ENCODE results near the gene ISY1.

ISY1 gene

GRCh38 chr3:129126726-129127280 is 34.1 kb downstream of the ISY1 start:
- TF ChIP-seq, protein P1, sequence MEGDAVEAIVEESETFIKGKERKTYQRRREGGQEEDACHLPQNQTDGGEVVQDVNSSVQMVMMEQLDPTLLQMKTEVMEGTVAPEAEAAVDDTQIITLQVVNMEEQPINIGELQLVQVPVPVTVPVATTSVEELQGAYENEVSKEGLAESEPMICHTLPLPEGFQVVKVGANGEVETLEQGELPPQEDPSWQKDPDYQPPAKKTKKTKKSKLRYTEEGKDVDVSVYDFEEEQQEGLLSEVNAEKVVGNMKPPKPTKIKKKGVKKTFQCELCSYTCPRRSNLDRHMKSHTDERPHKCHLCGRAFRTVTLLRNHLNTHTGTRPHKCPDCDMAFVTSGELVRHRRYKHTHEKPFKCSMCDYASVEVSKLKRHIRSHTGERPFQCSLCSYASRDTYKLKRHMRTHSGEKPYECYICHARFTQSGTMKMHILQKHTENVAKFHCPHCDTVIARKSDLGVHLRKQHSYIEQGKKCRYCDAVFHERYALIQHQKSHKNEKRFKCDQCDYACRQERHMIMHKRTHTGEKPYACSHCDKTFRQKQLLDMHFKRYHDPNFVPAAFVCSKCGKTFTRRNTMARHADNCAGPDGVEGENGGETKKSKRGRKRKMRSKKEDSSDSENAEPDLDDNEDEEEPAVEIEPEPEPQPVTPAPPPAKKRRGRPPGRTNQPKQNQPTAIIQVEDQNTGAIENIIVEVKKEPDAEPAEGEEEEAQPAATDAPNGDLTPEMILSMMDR (IDR thresholded peaks at IDR 0.05): no peak

- TF ChIP-seq, protein P1 (IDR thresholded peaks at IDR 0.05): no peak
These were observed 37.4 kb downstream of the ISY1 start for GRCh38 chr3:129123314-129124060.

- TF ChIP-seq, protein P1 (IDR thresholded peaks at IDR 0.05): no peak
These were observed 38.4 kb downstream of the ISY1 start for GRCh38 chr3:129122412-129123011.

- TF ChIP-seq, protein P1 (IDR thresholded peaks at IDR 0.05): no peak
These were observed 39.0 kb downstream of the ISY1 start, which contains the start of gene RAB43 for GRCh38 chr3:129121792-129122411. RAB43 (minus strand) TSS chr3:129121804; CDS start chr3:129121489, 315 bp downstream.

DNA sequence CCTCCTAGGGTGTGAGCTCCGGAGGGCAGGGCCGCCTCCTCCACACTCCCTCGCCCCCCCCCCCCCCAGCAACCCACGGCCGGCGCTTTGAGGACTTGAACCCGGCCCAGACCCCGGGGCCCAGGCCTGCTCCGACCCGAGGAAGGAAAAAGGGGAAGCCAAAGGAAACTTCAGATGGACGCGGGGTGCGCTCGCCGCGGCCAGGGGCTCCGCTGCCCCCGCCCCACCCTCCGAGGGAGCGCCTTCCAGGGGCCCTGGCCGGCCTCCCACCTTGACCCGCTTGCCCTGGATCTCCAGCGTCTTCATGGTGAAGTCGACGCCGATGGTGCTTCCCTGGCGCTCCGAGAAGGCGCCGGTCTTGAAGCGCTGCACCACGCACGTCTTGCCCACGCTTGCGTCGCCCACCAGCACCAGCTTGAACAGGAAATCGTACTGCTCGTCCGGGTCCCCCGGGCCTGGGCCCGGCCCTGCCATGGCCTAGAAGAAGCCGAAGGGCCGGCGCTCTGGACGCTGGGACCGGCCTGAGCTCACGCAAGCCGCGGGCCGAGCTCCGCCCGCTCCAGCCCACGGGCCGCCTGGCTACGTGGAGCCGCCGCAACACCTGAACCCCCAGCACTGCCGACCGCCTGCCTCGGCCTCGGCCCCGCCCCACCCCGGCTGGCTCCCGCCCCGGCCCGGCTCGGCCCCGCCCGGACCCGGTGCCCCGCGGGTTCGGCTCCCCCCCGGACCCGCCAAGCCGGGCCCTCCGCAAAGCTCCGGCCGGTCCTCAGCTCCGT is 39.7 kb downstream of the ISY1 start:
- TF ChIP-seq, protein P1 (IDR thresholded peaks at IDR 0.05): no peak

DNA sequence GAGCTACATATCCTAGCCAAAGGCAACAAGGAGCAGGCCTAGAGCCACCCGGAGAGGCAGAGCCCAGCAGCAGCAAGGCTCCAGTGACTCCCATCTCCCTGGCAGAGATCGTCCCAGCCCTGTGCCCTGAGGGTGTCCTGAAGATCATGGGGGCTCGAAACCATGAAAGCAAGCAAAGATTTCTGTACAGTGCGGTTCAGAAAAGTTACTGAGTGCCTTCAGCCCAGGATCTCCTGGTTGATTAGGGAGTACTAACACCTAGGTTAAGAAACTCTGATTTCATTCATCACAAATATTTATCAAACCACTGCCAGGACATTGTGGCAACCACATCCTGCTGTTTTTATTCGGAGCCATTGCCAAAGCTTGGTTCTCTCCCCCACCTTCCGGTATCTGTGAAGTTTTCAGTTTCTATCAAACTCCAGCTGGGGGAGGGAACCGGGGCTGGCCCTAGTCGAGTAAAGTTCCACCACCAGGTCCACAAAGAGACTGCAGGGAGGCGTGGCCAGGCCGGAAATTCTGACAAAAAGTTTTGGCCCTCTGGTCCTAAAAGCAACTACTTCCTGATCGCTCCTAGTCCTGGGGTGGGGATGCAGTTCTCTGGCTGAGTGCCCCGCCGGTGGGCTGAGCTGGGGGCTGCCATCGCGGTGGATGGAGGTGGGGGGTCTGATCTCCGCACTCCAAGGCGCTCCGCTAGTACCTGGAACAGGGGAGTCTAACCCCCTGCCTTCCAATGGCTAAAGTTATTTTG is 40.4 kb downstream of the ISY1 start:
- TF ChIP-seq, protein P1 (IDR thresholded peaks at IDR 0.05): no peak; the same call in 1 of the 2 replicates
